ENCODE results near the gene SAP25.

SAP25 gene

DNA sequence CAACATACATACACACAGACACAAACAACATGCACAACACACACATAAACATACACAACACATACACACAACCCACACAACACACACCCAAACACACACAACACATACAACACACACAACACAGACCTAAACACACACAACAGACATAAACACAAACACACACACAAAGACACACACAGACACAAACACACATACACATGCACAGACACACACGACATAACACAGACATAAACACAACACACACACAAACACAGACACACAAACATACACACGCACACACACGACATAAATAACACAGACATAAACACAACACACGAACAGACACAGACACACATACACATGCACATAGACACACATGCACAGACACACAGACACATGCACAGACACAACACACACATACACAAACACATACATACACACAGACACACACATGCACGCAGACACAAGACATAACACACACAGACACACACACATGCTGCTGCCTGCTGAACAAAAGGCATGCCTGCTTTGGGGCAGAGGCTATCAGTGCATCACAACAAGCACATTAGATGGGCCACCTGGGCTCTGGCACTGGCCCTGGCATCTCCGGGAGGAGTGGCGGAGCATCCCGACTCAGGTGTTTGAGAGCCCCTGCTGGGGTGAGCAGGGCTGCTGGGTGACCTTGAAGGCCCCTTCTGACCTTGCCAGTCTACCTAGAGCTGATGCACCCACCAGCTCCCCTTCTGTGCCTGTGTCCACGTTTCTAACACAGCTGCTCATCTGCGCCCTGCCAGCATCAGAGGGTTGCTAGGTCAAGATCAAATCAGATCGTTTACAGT, 7.0 kb upstream of the SAP25 start:
- intact Hi-C loops (cut with DNase I; ENCODE audit: low total_unique reads): no loop called here
- Histone ChIP-seq H3K27ac (no peak overlapping the region), H3K4me3 (no peak overlapping the region), H3K27me3 (no peaks in the 10 kb centered on the region), H3K36me3 (peaks cover 61 to 70% (median 66%) of the 10 kb centered on the region in 3 donors), H3K4me1 (peaks cover 0 to 42% (median 23%) of the 10 kb centered on the region in 4 donors), H3K9me3 (no peaks in the 10 kb centered on the region)
- TF ChIP-seq, protein P1, sequence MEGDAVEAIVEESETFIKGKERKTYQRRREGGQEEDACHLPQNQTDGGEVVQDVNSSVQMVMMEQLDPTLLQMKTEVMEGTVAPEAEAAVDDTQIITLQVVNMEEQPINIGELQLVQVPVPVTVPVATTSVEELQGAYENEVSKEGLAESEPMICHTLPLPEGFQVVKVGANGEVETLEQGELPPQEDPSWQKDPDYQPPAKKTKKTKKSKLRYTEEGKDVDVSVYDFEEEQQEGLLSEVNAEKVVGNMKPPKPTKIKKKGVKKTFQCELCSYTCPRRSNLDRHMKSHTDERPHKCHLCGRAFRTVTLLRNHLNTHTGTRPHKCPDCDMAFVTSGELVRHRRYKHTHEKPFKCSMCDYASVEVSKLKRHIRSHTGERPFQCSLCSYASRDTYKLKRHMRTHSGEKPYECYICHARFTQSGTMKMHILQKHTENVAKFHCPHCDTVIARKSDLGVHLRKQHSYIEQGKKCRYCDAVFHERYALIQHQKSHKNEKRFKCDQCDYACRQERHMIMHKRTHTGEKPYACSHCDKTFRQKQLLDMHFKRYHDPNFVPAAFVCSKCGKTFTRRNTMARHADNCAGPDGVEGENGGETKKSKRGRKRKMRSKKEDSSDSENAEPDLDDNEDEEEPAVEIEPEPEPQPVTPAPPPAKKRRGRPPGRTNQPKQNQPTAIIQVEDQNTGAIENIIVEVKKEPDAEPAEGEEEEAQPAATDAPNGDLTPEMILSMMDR (IDR thresholded peaks at IDR 0.05): no peak
- no peak for DNase-seq

DNA sequence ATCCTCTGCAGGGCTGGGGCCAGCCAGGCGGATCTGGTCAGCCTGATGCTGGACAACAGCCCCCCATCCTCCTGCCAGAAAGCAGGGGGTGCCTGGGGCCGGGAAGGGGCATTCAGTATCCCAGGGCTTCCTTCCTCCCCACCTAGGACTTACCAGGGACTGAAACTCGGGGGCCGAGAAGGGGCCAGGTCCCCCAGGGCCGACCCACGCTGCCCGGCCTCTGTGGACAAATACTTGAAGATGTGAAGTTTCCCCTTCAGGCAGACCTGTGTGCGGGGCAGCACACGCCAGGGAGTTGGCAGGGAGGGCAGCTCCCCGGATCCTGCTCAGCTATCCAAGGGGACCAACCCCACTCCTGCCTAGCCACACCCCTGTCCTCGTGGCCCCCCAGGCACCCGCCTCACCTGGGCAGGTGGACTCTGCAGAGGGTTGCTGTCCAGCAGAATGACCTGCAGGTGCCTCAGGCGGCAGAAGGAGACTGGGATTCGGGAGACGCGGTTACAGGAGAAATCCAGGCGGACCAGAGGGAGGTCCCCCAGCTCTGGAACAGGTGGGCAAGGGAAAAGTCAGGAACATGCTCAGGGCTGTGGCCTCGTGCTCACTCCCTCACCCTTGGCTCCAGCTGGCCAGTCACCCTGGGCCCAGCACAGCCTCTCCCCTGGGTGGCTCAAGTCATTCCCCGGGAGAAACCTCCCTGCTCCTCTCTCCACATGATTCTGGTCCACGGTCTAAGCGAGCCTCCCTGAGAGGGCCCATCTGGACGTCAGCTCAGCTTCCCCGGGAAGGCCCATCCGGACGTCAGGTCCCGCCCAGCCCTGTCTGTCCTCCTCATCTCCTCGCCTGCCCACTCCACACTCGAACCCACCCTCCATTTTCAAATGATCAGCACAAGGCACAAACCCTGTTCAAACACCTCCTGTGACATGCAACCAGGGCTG, 4.8 kb upstream of the SAP25 start:
- DNase-seq: no peak
- H3K27ac ChIP-seq: no peak overlapping the region
- H3K9me3 ChIP-seq: no peaks in the 10 kb centered on the region
- peaks cover 0 to 21% (median 4%) of the 10 kb centered on the region in 4 donors for H3K4me1 ChIP-seq
- H3K36me3 ChIP-seq: peaks cover 78 to 91% (median 85%) of the 10 kb centered on the region in 3 donors
- intact Hi-C loops (cut with DNase I; ENCODE audit: low total_unique reads): no loop called here
- no peaks in the 10 kb centered on the region for H3K27me3 ChIP-seq
- no peak overlapping the region for H3K4me3 ChIP-seq
- TF ChIP-seq, protein P1 (IDR thresholded peaks at IDR 0.05): no peak

DNA sequence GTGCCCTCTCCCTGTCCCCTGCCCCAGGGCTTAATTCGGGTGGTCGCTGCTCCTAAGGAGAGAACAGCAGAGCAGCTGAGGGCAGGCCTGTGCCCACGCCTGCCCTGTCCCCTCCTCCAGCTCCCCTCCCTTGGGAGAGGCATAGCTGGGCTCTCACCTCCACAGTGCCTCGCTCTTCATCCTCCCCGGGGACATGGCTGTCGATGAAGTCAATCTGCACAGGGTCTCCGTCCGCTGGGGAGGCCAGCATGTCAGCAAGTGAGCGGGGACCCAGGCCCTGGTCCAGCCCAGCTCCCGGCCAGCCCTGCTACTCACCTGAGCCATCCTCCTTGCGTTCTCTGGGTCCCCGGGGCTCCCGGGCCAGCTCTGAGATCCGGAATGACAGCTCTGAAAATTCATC, 3.8 kb upstream of the SAP25 start:
- Histone ChIP-seq H3K27me3 (no peaks in the 10 kb centered on the region), H3K9me3 (no peaks in the 10 kb centered on the region), H3K27ac (no peak overlapping the region), H3K4me3 (no peak overlapping the region), H3K36me3 (peaks cover 78 to 98% (median 83%) of the 10 kb centered on the region in 3 donors), H3K4me1 (peaks cover 0 to 10% (median under 1%) of the 10 kb centered on the region in 4 donors)
- DNase-seq: no peak
- intact Hi-C loops (cut with DNase I; ENCODE audit: low total_unique reads): no loop called here
- TF ChIP-seq, protein P1 (IDR thresholded peaks at IDR 0.05): no peak

DNA sequence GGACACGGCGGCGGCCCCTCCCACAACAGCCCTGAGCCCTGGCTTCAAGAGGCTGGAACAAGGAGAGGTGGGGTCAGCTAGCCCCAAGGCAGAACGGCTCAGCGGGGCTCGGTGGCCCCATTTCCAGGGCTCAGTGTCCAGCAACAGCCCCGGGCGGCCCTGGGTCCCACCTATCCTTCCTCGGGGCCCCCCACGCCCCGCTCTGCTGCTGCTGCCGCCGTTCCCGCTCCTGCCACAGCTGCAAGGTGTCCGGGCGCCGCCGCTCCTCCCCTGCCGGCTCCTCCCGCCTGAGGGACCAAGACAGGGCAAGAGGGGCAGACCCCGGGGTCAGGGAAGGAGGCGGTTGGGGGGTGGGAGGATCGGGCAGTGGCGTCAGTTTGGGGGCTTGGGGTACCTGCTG, 3.4 kb upstream of the SAP25 start:
- TF ChIP-seq, protein P1 (IDR thresholded peaks at IDR 0.05): no peak
- no peaks in the 10 kb centered on the region for H3K27me3 ChIP-seq
- no peak overlapping the region for H3K4me3 ChIP-seq
- H3K27ac ChIP-seq: no peak overlapping the region
- peaks cover 74 to 98% (median 79%) of the 10 kb centered on the region in 3 donors for H3K36me3 ChIP-seq
- H3K4me1 ChIP-seq: peaks cover 0 to 9% (median 0%) of the 10 kb centered on the region in 4 donors
- intact Hi-C loops (cut with DNase I; ENCODE audit: low total_unique reads): no loop called here
- no peak for DNase-seq
- no peaks in the 10 kb centered on the region for H3K9me3 ChIP-seq

DNA sequence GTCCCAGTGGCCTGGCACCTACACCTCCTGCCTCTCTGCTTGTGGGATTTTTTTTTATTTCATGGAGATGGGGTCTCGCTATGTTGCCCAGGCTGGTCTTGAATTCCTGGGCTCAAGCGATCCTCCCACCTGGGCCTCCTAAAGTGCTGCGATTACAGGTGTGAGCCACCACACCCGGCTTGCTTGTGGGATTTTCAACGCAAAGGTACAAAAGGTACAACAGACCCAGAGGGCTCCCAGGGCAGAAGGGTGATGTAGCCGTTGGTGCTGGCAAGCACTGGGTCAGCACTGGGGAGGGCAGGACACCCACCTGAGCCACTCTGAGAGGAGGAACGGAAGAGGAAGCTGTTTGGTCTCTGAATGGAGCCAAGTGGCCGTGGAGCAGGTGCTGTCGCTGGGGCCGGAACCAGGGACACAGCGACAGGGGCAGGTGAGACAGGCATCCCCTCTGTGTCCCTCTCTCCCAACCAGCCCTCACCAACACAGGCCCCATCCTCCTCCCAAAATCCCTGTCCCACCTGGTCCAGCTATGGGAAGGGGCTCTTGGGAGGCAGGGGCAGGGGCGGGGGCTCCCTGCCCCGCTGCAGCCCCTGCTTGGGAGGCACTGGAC, 2.8 kb upstream of the SAP25 start:
- TF ChIP-seq, protein P1 (IDR thresholded peaks at IDR 0.05): no peak
- Histone ChIP-seq H3K4me1 (peaks cover 0 to 7% (median 0%) of the 10 kb centered on the region in 4 donors), H3K4me3 (no peak overlapping the region), H3K9me3 (no peaks in the 10 kb centered on the region), H3K27me3 (no peaks in the 10 kb centered on the region), H3K27ac (no peak overlapping the region), H3K36me3 (peaks cover 68 to 92% (median 72%) of the 10 kb centered on the region in 3 donors)
- no peak for DNase-seq
- intact Hi-C loops (cut with DNase I; ENCODE audit: low total_unique reads): no loop called here
